Measurements from ENCODE around the gene SYNE4. TPM values are rescaled to one million over a fixed set of nuclear protein-coding genes. Genes with fewer than 3 reads are reported as not detected.

Gene SYNE4
- total RNA-seq (2022; extraction: Qiagen RNA extraction), result 0.18 to 0.29 TPM (median 0.22 TPM) in 5 replicates

GRCh38 chr19:36008336-36008978 lies at the start of gene SYNE4:
Gene SYNE4 (minus strand): TSS chr19:36008813. CDS start chr19:36008681, 132 bp downstream.

DNA sequence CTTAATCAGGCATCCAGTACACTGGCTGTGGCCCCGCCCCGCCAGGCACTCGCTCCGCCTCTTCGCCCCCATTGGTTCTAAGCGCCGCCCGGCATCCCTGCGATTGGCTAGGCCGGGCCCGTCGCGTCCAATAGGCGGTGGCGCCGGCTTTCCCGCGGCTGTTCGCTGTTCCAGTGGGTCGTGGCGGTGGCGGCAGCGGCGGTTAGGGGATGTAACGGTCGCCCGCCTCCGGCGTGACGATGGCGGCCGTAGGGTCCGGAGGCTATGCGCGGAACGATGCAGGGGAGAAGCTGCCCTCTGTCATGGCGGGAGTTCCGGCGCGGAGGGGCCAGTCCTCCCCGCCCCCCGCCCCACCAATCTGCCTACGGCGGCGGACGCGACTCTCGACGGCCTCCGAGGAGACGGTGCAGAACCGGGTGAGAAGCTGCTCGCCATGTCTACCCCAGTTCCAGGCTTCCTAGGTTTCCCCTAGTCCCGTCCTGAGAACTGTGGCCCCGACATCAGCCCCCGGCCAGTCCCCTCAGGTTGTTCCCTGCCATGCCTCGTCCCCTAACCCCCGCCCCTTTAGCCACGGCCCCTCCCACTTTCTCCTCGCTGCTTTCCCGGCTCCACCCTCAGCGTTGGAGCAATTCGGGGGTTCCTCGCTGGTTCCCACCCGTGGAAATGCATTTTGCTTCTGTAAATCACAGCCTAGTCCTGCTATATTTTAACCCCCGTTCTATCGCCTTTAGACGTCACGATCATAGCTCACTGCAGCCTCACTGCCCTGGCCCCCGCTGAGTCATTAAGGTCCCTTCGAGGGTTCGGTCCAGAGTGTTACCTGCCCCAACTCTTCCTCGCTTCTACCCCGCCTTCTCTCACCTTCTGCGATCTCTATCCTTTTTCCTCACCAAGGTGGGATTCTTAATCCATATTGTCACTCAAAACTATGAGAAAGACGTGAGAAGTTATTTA lies 46.4 kb upstream of the SYNE4 start, which contains the start of gene WDR62:
Gene WDR62 (plus strand): TSS at position 165 of the 954 bp plus-strand sequence. CDS start 75 bp downstream, at position 240.

GRCh38 chr19:36054119-36054732 lies 45.6 kb upstream of the SYNE4 start, which contains the start of gene THAP8:
Gene THAP8 (minus strand): TSS chr19:36054285. CDS start chr19:36054217, 68 bp downstream.

GRCh38 chr19:36032251-36033104 lies 23.9 kb upstream of the SYNE4 start, which contains the start of gene CLIP3:
Gene CLIP3 (minus strand): TSS chr19:36032873. CDS start chr19:36032357, 516 bp downstream.

GRCh38 chr19:36014012-36014924 lies 5.7 kb upstream of the SYNE4 start, which contains the start of gene ALKBH6:
Gene ALKBH6 (minus strand): TSS chr19:36014213. CDS start chr19:36013397, 816 bp downstream.

GRCh38 chr19:35995048-35995993 lies 13.3 kb downstream of the SYNE4 start, which contains the start of gene SDHAF1:
Gene SDHAF1 (plus strand): TSS chr19:35995188. CDS start chr19:35995275, 87 bp downstream.

Other genes with a start within 250 kb of the SYNE4 start
- gene ARHGAP33, start 233.2 kb downstream of the SYNE4 start, total RNA-seq (2022; extraction: Qiagen RNA extraction), result 4.7 to 9.3 TPM (median 7.4 TPM) in 5 replicates
- gene PRODH2, start 196.0 kb downstream of the SYNE4 start, total RNA-seq (2022; extraction: Qiagen RNA extraction), result 0.15 to 0.36 TPM (median 0.25 TPM) in 5 replicates
- gene NPHS1, start 156.3 kb downstream of the SYNE4 start, total RNA-seq (2022; extraction: Qiagen RNA extraction), result 0.35 to 0.68 TPM (median 0.59 TPM) in 5 replicates
- 0.43 to 0.63 TPM (median 0.50 TPM) in 5 replicates for gene KIRREL2, start 151.9 kb downstream of the SYNE4 start, total RNA-seq (2022; extraction: Qiagen RNA extraction)
- 68.9 to 98.3 TPM (median 90.2 TPM) in 5 replicates for gene APLP1, start 140.2 kb downstream of the SYNE4 start, total RNA-seq (2022; extraction: Qiagen RNA extraction)
- 5.2 to 6.5 TPM (median 6.3 TPM) in 5 replicates for gene NFKBID, start 108.3 kb downstream of the SYNE4 start, total RNA-seq (2022; extraction: Qiagen RNA extraction)
- 0.29 to 0.79 TPM (median 0.46 TPM) in 4 of 5 replicates, not detected in the other for gene HCST, start 106.3 kb downstream of the SYNE4 start, total RNA-seq (2022; extraction: Qiagen RNA extraction)
- not detected in 5 replicates for gene TYROBP, start 100.5 kb downstream of the SYNE4 start, total RNA-seq (2022; extraction: Qiagen RNA extraction)
- gene LRFN3, start 72.4 kb downstream of the SYNE4 start, total RNA-seq (2022; extraction: Qiagen RNA extraction), result 15.7 to 24.4 TPM (median 20.9 TPM) in 5 replicates
- gene SDHAF1, start 13.6 kb downstream of the SYNE4 start, total RNA-seq (2022; extraction: Qiagen RNA extraction), result 28.9 to 48.5 TPM (median 46.4 TPM) in 5 replicates
- gene ALKBH6, start 5.4 kb upstream of the SYNE4 start, total RNA-seq (2022; extraction: Qiagen RNA extraction), result 21.7 to 25.8 TPM (median 23.8 TPM) in 5 replicates
- gene CLIP3, start 24.1 kb upstream of the SYNE4 start, total RNA-seq (2022; extraction: Qiagen RNA extraction), result 0.74 to 1.5 TPM (median 0.92 TPM) in 5 replicates
- gene THAP8, start 45.5 kb upstream of the SYNE4 start, total RNA-seq (2022; extraction: Qiagen RNA extraction), result 5.8 to 7.9 TPM (median 7.3 TPM) in 5 replicates
- 23.1 to 26.0 TPM (median 25.2 TPM) in 5 replicates for gene WDR62, start 46.1 kb upstream of the SYNE4 start, total RNA-seq (2022; extraction: Qiagen RNA extraction)
- 0.17 to 0.60 TPM (median 0.36 TPM) in 4 of 5 replicates, not detected in the other for gene OVOL3, start 102.3 kb upstream of the SYNE4 start, total RNA-seq (2022; extraction: Qiagen RNA extraction)
- 201 to 261 TPM (median 248 TPM) in 5 replicates for gene POLR2I, start 106.1 kb upstream of the SYNE4 start, total RNA-seq (2022; extraction: Qiagen RNA extraction)
- 406 to 569 TPM (median 542 TPM) in 5 replicates for gene TBCB, start 106.7 kb upstream of the SYNE4 start, total RNA-seq (2022; extraction: Qiagen RNA extraction)
- 1,534 to 2,199 TPM (median 2,140 TPM) in 5 replicates for gene CAPNS1, start 131.3 kb upstream of the SYNE4 start, total RNA-seq (2022; extraction: Qiagen RNA extraction)
- not detected in 5 replicates for gene COX7A1, start 143.6 kb upstream of the SYNE4 start, total RNA-seq (2022; extraction: Qiagen RNA extraction)
- 3.7 to 5.1 TPM (median 4.2 TPM) in 5 replicates for gene ZNF565, start 205.9 kb upstream of the SYNE4 start, total RNA-seq (2022; extraction: Qiagen RNA extraction)
- 109 to 198 TPM (median 114 TPM) in 5 replicates for gene ZNF146, start 206.3 kb upstream of the SYNE4 start, total RNA-seq (2022; extraction: Qiagen RNA extraction)